ENCODE measurements around the gene UTF1.

Gene UTF1

DNA sequence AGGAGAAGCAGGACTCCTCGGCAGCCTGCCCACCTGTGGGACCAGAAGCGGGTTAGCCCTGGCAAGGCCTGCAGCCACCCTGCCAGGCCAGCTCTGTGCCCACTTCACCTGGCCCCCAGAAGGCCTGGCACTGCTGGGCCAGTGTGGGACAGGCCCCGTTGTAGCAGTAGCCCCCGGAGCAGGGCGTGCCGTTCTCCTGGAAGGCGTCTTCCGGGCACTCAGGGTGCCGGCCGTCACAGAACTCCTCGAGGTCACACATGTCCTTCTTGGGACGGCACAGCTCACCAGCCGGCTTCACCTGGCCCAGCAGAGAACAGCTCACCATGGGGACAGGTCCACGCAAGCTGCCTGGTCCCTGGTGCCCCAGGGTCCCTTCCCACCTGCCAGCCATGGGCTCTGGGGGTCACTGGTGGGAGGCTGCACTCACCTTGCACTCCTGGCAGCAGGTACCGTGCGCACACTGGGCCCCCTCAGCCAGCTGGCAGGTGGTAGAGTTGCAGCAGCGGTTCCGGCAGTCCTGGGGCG, 40.8 kb downstream of the UTF1 start:
- H3K4me3 ChIP-seq (replicated peaks in 1 of 2; ENCODE audit: low read depth in 2 of 2, low read length in 2 of 2) = no peak overlapping the region
- TF ChIP-seq, protein P1, sequence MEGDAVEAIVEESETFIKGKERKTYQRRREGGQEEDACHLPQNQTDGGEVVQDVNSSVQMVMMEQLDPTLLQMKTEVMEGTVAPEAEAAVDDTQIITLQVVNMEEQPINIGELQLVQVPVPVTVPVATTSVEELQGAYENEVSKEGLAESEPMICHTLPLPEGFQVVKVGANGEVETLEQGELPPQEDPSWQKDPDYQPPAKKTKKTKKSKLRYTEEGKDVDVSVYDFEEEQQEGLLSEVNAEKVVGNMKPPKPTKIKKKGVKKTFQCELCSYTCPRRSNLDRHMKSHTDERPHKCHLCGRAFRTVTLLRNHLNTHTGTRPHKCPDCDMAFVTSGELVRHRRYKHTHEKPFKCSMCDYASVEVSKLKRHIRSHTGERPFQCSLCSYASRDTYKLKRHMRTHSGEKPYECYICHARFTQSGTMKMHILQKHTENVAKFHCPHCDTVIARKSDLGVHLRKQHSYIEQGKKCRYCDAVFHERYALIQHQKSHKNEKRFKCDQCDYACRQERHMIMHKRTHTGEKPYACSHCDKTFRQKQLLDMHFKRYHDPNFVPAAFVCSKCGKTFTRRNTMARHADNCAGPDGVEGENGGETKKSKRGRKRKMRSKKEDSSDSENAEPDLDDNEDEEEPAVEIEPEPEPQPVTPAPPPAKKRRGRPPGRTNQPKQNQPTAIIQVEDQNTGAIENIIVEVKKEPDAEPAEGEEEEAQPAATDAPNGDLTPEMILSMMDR (IDR thresholded peaks at IDR 0.05; ENCODE audit: low read depth, low read length) = no peak
- no peak for DNase-seq (ENCODE audit: low read depth in 2 of 2)

DNA sequence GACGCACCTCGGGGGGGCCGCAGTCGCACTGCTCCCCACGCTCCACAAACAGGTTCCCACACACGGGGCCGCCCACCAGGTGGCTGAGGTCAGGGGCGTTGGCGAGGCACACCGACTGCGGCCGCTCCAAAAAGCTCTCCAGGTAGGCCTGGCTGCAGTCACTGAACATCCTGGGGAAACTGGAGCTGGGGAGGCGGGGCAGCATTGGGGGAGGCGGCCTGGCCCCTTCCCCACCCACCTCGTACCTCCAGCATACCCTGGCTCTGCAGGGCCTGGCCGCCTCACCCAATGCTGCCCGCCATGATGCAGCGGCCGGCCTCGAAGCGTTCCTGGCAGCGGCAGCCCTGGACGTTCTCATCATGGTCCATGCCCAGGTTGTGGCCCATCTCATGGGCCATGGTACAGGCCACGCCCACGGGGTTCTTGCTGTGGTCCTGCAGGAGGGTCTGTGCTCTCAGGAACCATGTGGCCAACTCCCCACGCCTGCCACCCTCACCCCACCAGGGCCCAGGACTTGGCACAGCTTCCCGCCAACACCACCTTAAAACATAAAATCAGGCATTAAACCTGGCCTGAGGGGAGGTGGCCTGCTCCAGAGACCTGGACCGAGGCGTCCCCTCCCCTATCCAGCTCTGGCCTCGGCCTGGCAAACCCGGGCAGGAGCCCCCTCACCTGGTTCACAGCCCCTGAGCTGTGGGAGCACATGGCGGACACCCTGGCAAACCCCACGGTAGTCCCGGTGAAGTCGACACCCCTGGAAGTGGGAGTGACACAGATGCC, 41.7 kb downstream of the UTF1 start:
- DNase-seq (ENCODE audit: low read depth in 2 of 2) = no peak
- no peak overlapping the region for H3K4me3 ChIP-seq (replicated peaks in 1 of 2; ENCODE audit: low read depth in 2 of 2, low read length in 2 of 2)
- TF ChIP-seq, protein P1 (IDR thresholded peaks at IDR 0.05; ENCODE audit: low read depth, low read length) = no peak

DNA sequence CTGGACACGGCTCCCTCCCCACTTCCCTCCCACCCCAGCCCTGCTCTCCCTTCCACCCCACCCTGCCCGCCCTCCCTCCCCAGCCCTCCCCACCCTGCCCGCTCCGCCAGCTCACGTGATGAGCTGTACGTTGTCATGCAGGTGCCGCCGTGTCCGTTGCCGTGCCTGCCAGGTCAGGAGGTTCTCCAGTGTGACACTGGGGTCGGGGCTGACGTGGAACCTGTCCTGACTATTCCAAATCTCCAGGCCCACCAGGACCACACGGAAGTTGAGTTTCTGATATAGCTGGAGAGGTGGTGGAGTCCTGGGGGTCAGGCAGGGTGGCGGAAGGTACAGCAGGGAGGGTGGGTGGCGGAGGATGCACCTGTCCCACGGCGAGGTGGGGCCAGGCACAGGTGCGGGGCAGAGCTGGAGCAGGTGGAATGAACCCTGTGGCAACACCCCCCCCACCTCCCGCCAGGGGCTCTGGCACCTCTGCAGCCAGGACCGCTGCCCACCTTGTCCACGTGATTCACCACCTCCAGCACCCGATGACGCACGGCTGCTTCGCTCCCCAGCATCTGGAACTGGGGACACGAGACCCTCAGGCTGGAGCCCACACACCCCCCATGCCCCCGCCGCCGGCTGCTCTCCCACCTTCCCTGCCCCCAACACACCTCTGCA, 42.4 kb downstream of the UTF1 start:
- no peak for DNase-seq (ENCODE audit: low read depth in 2 of 2)
- TF ChIP-seq, protein P1 (IDR thresholded peaks at IDR 0.05; ENCODE audit: low read depth, low read length) = no peak
- no peak overlapping the region for H3K4me3 ChIP-seq (replicated peaks in 1 of 2; ENCODE audit: low read depth in 2 of 2, low read length in 2 of 2)

DNA sequence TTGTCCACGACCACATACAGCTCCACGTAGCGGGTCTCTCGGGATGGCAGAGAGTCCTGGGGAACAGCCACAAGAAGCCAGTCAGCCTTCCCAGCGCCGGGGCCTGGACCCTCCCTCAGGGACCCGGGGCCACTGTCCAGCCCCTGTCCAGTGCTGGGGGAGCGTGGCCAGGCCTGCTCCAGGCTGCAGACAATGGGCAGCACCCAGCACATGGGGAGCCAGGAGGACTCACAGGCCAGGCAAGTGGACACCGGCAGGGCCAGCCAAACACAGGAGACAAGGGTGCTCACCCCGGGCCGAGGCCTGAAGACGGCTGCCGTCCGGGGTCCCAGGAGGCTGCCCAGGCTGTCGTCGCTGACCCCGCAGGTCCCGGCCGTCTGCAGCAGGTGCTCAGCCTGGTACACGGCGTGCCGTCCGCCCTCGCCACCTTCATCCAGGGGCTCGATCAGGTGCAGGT, 43.0 kb downstream of the UTF1 start:
- DNase-seq (ENCODE audit: low read depth in 2 of 2) = no peak
- TF ChIP-seq, protein P1 (IDR thresholded peaks at IDR 0.05; ENCODE audit: low read depth, low read length) = no peak

DNA sequence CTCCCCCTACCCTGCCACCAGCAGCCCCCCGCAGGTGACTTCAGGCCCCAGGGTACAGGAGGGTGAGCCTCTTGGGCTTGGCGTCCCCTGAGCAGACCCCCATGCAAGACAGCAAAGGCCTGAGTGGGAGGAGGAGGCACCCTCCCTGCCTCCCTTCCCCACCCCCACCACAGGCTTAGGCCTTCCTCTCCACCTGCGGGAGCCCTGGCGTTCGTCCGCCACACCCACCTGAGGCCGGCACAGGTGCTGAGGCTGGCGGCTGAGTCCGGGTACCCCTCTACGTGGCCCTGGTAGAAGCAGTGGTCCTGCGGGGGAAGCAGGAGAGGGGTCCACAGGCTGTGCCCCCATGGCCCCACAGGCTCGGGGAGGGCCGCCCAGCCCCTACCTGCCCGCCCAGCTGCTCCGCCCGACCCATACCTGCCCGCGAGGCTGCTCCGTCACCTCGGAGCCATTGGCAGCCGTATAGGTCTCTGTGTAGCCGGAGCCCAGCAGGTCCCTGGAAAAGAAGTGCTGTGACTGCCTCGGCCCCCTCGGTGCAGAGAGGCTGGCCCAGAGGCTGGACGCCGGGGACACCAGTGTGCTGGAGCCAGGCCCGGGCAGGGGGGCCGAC, 43.6 kb downstream of the UTF1 start:
- DNase-seq (ENCODE audit: low read depth in 2 of 2) = no peak
- no peak overlapping the region for H3K4me3 ChIP-seq (replicated peaks in 1 of 2; ENCODE audit: low read depth in 2 of 2, low read length in 2 of 2)
- TF ChIP-seq, protein P1 (IDR thresholded peaks at IDR 0.05; ENCODE audit: low read depth, low read length) = no peak

More for the DNA sequence above, 43.0 kb downstream of the UTF1 start:
- H3K4me3 ChIP-seq (replicated peaks in 1 of 2; ENCODE audit: low read depth in 2 of 2, low read length in 2 of 2) = no peak overlapping the region

DNA sequence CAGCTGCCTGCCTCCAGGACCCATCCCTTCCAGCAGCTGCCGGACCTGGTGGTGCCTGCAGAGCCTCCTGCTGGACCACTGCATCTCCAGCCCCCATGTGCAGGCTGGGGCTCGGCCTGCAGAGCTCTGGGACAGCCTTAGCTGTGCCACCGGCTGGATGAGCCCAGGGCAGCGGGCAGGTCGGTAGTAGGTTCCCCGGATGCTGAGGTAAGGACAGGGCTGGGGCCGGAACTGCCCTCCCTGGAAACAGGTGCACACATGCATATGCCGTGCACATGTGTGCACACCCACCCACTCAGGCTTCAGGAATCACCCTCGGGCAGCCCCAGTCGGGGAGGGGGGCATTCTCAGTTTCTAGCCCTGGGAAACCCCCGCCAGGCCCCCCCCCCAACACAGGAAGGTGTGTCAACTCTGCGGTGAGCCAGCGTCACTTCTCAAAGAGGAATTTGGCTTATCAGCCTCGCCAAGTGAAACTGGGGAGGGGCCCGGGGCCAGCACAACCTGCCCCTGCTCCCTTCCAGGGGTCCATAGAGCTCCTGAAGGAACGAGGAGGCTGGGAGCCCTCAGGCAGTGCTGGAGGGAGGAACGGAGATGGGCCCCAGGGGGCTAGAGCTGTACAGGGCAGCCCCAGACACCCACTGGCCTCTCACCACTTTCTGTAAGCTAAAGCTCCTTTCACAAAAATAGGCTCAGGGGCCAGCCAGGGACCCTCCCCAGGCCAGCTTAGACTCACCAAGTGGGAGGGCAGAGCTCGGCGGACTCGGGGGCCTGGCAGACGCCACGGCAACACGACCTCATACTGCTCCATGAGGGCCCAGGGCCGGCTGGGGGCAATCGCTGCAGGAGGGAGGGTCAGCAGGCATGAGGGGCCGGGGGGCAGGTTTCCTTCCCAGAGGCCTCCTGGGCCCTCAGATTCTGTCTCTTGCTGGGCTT, 45.0 kb downstream of the UTF1 start:
- TF ChIP-seq, protein P1 (IDR thresholded peaks at IDR 0.05; ENCODE audit: low read depth, low read length) = no peak
- DNase-seq (ENCODE audit: low read depth in 2 of 2) = no peak
- no peak overlapping the region for H3K4me3 ChIP-seq (replicated peaks in 1 of 2; ENCODE audit: low read depth in 2 of 2, low read length in 2 of 2)
